ENCODE measurements around the gene RTN1.

RTN1 gene

GRCh38 chr14:59547310-59547709 lies 323.3 kb downstream of the RTN1 start:
- H3K4me1 ChIP-seq, result no peaks in the 10 kb centered on the region
- H3K27me3 ChIP-seq (ENCODE audit: low read depth), result no peaks in the 10 kb centered on the region
- H3K4me3 ChIP-seq, result no peak overlapping the region
- no peaks in the 10 kb centered on the region for H3K36me3 ChIP-seq (replicated peaks)
- H3K9me3 ChIP-seq, result no peaks in the 10 kb centered on the region
- DNase-seq (ENCODE audit: low spot score in 2 of 2), result no peak
- in situ Hi-C loops (cut with MboI; ENCODE audit: low sequenced_read_pairs), result no loop called here

Measured in HAP-1 (cell line).